GM19193 (cell line): ENCODE data around the gene DCDC2C.

ENCODE experiments used
- POLR2A ChIP-seq: IDR thresholded peaks from 4 replicates; pipeline ENCODE4 v1.6.1; 2011; ENCODE audit not compliant: insufficient read depth, insufficient read length; ENCODE audit errors: extremely low read depth

DCDC2C gene

DNA sequence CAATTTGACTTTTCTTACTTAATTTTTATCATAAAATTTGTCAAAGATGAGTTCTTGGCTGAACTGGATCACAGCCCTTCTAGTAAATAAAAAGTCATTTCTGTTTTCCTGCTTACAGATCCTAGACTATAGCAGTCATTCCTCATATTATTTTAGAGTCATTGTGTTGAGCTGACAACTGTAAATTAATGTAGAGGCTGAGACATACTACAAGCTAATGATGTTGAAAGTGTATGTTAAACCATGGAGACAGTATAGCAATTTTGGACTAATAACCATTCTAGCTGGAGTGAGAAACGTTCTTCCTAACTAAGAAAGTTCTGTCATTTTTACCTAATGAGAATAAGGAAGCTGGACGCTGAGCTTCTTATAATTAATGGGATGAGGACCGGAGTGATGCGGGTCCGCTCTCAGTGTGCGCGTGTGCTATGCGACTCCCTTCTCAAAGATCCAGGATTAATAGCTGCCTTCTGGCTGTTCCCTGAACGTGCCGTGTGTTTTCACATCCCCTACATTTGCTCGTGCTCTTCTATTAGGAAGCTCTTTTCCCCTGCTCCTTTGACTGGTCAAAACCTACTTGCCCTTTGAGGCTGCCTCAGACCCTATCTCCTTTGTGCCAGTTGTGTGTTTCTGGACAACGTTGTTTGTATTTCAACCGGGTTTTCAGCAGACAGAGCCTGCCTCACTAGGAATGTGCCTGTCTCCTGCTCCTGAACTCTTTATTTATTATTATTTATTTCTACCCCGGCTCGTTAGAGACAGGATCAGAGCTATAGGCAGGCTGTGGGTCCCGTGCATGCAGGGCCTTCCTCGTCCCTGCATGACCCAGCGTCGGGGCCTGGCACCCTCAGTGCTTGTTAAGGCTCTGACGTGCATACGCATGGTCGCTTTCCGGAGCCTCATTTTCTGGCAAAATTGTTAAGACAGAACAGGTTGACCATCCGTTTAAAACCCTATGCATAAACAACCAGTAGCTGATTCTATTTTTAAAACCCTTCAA is 182.6 kb downstream of the DCDC2C start:
- no peak for TF ChIP-seq POLR2A

GRCh38 chr2:3895021-3895420 is 191.6 kb downstream of the DCDC2C start:
- TF ChIP-seq POLR2A, result no peak
